Neural progenitor cell (in vitro differentiated cells): ENCODE data around the gene SLC19A2.

Experiments
- EZH2 ChIP-seq: fragments of 200-600 bp; sonication (generic); IDR thresholded peaks from 2 replicates; pipeline ENCODE4 v1.6.1; 2017; ENCODE audit warnings: antibody characterized with exemption, mild to moderate bottlenecking, moderate library complexity
- TF ChIP-seq, protein P1 (sequence below): fragments of 200-600 bp; sonication (generic); IDR thresholded peaks from 2 replicates; pipeline ENCODE4 v1.5.1; 2017; ENCODE audit warnings: antibody characterized with exemption, mild to moderate bottlenecking

- TF ChIP-seq, protein P1, sequence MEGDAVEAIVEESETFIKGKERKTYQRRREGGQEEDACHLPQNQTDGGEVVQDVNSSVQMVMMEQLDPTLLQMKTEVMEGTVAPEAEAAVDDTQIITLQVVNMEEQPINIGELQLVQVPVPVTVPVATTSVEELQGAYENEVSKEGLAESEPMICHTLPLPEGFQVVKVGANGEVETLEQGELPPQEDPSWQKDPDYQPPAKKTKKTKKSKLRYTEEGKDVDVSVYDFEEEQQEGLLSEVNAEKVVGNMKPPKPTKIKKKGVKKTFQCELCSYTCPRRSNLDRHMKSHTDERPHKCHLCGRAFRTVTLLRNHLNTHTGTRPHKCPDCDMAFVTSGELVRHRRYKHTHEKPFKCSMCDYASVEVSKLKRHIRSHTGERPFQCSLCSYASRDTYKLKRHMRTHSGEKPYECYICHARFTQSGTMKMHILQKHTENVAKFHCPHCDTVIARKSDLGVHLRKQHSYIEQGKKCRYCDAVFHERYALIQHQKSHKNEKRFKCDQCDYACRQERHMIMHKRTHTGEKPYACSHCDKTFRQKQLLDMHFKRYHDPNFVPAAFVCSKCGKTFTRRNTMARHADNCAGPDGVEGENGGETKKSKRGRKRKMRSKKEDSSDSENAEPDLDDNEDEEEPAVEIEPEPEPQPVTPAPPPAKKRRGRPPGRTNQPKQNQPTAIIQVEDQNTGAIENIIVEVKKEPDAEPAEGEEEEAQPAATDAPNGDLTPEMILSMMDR, result no peak
- TF ChIP-seq EZH2, result no peak
Measured at GRCh38 chr1:169461390-169462000, 24.2 kb downstream of the SLC19A2 start.
